Measurements from ENCODE around the gene GSX1. TPM values are rescaled to one million over a fixed set of nuclear protein-coding genes. Genes with fewer than 3 reads are reported as not detected.

GSX1 gene
- total and polyA plus RNA-seq, 2 donors (not counting 3 experiments of a cell fraction or from before 2014, with no cell fraction given), result not detected

DNA sequence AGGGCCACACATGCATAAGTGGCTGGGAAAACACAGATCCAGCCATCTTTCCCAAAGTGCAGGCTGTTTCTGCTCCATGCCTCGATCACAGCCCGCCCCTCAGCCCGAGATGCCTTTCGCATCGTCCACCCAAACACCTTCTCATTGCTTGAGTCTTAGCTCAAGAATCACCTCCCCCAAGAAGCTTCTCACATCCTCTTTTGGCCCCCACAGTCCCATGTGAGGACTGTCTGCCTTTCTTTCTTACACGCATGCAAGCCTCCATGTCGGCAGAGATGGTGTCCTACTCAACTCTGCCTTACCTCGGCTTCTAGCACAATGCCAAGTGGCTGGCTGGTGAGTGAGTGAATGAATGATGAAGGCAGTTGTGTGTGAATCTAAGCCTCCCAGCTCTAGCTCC lies 18.1 kb upstream of the GSX1 start:
- no TSS peak for BruUV-seq (replicated peaks)
- POLR2A ChIA-PET, result interaction anchor here (0.6 kb wide), 1 partner anchor 183 kb away, joined by 4 read pairs; no protein-coding TSS in a partner anchor
- Histone ChIP-seq H3K79me2 (ENCODE audit: control insufficient read depth, insufficient read depth, low read length) (no peaks in the 10 kb centered on the region), H4K20me1 (replicated peaks; ENCODE audit: control insufficient read depth, extremely low read depth, insufficient read depth, low read length) (no peaks in the 10 kb centered on the region), H3K36me3 (ENCODE audit: control insufficient read depth in 2 of 2, extremely low read depth in 1 of 2, insufficient read depth in 2 of 2, low read length in 2 of 2) (no peaks in the 10 kb centered on the region), H3K27me3 (ENCODE audit: control insufficient read depth in 2 of 2, insufficient read depth in 2 of 2, low read length in 2 of 2) (peaks cover 6 to 8% of the 10 kb centered on the region in 2 experiments), H3K9ac (replicated peaks; ENCODE audit: extremely low read depth, insufficient read depth, low read length) (no peak overlapping the region), H3K9me1 (replicated peaks; ENCODE audit: control insufficient read depth, extremely low read depth, insufficient read depth, low read length) (no peaks in the 10 kb centered on the region), H2AFZ (ENCODE audit: low read depth, low read length) (no peak overlapping the region), H3K27ac (ENCODE audit: insufficient read depth, low read depth, low read length) (no peak overlapping the region), H3K4me3 (replicated peaks in 1 of 3; ENCODE audit: insufficient read depth in 1 of 3, low read depth in 1 of 3, low read length in 3 of 3) (no peak overlapping the region), H3K4me2 (ENCODE audit: insufficient read depth, low read length) (no peak overlapping the region), H3K4me1 (ENCODE audit: control insufficient read depth, extremely low read depth, insufficient read depth, low read length) (no peaks in the 10 kb centered on the region), H3K9me3 (replicated peaks; ENCODE audit: control insufficient read depth, insufficient read depth, low read length) (no peaks in the 10 kb centered on the region)
- FAIRE-seq, result no peak
- dilution Hi-C loops (cut with MboI; ENCODE audit: extremely low pct_ligation_motif_present, low sequenced_read_pairs) (no loop called here), intact Hi-C loops (cut with micrococcal nuclease) (no loop called here)
- TF ChIP-seq GATA2 (IDR thresholded peaks at IDR 0.05; ENCODE audit: insufficient read depth, insufficient read length, low read depth, low read length), result no peak
- TF ChIP-seq FOS (IDR thresholded peaks at IDR 0.05; ENCODE audit: borderline replicate concordance, insufficient read depth, low read length), result no peak
- DNase-seq (ENCODE audit: low read depth, low spot score), result no peak
- CTCF ChIA-PET, result interaction anchor here (3.9 kb wide), 1 partner anchor 52 kb away, joined by 12 read pairs; no protein-coding TSS in a partner anchor

DNA sequence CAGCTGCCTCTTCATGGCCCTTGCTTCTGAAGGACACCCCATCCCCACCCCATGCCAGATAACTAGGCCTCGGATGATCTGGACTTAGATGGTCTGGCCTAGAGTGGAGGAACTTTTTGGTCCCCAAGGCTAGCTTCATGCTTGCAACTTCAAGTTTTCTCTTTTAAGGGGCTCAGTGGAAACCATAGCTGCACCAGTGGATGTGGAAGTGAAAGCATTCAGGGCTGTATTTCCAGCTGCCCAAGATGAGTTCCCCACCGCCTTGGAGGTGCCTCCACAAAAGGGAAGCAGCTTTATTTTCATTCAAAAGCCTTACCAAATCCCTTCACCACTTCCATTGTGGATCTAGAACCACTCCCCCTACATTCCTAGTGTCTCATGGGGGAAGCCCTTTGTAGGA lies 17.6 kb upstream of the GSX1 start:
- Histone ChIP-seq H3K9ac (replicated peaks; ENCODE audit: extremely low read depth, insufficient read depth, low read length) (no peak overlapping the region), H3K27ac (ENCODE audit: insufficient read depth, low read depth, low read length) (no peak overlapping the region), H3K4me1 (ENCODE audit: control insufficient read depth, extremely low read depth, insufficient read depth, low read length) (no peaks in the 10 kb centered on the region), H3K4me2 (ENCODE audit: insufficient read depth, low read length) (no peak overlapping the region), H2AFZ (ENCODE audit: low read depth, low read length) (no peak overlapping the region), H4K20me1 (replicated peaks; ENCODE audit: control insufficient read depth, extremely low read depth, insufficient read depth, low read length) (no peaks in the 10 kb centered on the region), H3K9me1 (replicated peaks; ENCODE audit: control insufficient read depth, extremely low read depth, insufficient read depth, low read length) (no peaks in the 10 kb centered on the region), H3K36me3 (ENCODE audit: control insufficient read depth in 2 of 2, extremely low read depth in 1 of 2, insufficient read depth in 2 of 2, low read length in 2 of 2) (no peaks in the 10 kb centered on the region), H3K27me3 (ENCODE audit: control insufficient read depth in 2 of 2, insufficient read depth in 2 of 2, low read length in 2 of 2) (peaks cover 8% of the 10 kb centered on the region in 2 experiments), H3K9me3 (replicated peaks; ENCODE audit: control insufficient read depth, insufficient read depth, low read length) (no peaks in the 10 kb centered on the region), H3K79me2 (ENCODE audit: control insufficient read depth, insufficient read depth, low read length) (no peaks in the 10 kb centered on the region), H3K4me3 (replicated peaks in 1 of 3; ENCODE audit: insufficient read depth in 1 of 3, low read depth in 1 of 3, low read length in 3 of 3) (no peak overlapping the region)
- no peak for FAIRE-seq
- no TSS peak for BruUV-seq (replicated peaks)
- intact Hi-C loops (cut with micrococcal nuclease) (no loop called here), dilution Hi-C loops (cut with MboI; ENCODE audit: extremely low pct_ligation_motif_present, low sequenced_read_pairs) (no loop called here)
- DNase-seq (ENCODE audit: low read depth, low spot score), result no peak
- ChIA-PET CTCF (interaction anchor here (3.9 kb wide), 1 partner anchor 52 kb away, joined by 12 read pairs; no protein-coding TSS in a partner anchor), POLR2A (interaction anchor here (0.6 kb wide), 1 partner anchor 183 kb away, joined by 4 read pairs; no protein-coding TSS in a partner anchor)
- no peak for TF ChIP-seq JUN (IDR thresholded peaks at IDR 0.05; ENCODE audit: borderline replicate concordance, insufficient read depth, insufficient read length, low read depth)
- TF ChIP-seq MYC (IDR thresholded peaks at IDR 0.05; ENCODE audit: low read depth, low read length), result no peak
- no peak for TF ChIP-seq POLR2A (IDR thresholded peaks at IDR 0.05; ENCODE audit: low read depth, low read length)
- TF ChIP-seq GATA2 (IDR thresholded peaks at IDR 0.05; ENCODE audit: insufficient read depth, insufficient read length, low read depth, low read length), result no peak
- no peak for TF ChIP-seq POLR2AphosphoS5 (IDR thresholded peaks at IDR 0.05; ENCODE audit: insufficient read depth, low read depth, low read length)
- TF ChIP-seq, protein P1, sequence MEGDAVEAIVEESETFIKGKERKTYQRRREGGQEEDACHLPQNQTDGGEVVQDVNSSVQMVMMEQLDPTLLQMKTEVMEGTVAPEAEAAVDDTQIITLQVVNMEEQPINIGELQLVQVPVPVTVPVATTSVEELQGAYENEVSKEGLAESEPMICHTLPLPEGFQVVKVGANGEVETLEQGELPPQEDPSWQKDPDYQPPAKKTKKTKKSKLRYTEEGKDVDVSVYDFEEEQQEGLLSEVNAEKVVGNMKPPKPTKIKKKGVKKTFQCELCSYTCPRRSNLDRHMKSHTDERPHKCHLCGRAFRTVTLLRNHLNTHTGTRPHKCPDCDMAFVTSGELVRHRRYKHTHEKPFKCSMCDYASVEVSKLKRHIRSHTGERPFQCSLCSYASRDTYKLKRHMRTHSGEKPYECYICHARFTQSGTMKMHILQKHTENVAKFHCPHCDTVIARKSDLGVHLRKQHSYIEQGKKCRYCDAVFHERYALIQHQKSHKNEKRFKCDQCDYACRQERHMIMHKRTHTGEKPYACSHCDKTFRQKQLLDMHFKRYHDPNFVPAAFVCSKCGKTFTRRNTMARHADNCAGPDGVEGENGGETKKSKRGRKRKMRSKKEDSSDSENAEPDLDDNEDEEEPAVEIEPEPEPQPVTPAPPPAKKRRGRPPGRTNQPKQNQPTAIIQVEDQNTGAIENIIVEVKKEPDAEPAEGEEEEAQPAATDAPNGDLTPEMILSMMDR (IDR thresholded peaks at IDR 0.05; ENCODE audit: extremely low read depth in 1 of 2, insufficient read depth in 1 of 2, low read depth in 1 of 2, low read length in 2 of 2), result no peak
- TF ChIP-seq FOS (IDR thresholded peaks at IDR 0.05; ENCODE audit: borderline replicate concordance, insufficient read depth, low read length), result no peak
- TF ChIP-seq, protein P2, sequence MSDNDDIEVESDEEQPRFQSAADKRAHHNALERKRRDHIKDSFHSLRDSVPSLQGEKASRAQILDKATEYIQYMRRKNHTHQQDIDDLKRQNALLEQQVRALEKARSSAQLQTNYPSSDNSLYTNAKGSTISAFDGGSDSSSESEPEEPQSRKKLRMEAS (IDR thresholded peaks at IDR 0.05; ENCODE audit: insufficient read depth, insufficient read length), result no peak
- TF ChIP-seq EZH2 (IDR thresholded peaks at IDR 0.05; ENCODE audit: borderline replicate concordance, low read depth, low read length, severe bottlenecking), result no peak

Measured in endothelial cell of umbilical vein (primary cell).